ENCODE data around the gene OR4N2.
"Not testable (repeated sequence)": the region's sequence is repeated elsewhere in the genome, so short reads cannot be mapped to it uniquely, and the experiment has no call there.

The OR4N2 gene

DNA sequence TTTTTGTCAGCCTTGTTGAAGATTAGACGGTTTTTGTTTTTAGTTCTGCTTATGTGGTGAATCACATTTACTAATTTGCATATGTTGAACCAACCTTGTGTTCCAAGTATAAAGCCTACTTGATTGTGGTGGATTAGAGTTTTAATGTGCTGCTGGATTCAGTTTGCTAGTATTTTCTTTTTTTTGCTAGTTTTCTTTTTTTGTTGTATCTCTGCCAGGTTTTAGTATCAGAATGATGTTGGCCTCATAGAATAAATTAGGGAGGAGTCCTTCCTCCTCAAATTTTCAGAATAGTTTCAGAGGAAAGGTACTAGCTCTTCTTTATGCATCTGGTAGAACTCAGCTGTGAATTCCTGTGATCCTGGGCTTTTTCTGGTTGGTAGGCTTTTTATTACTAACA, at the start of gene OR4N2:
Gene OR4N2, plus strand, starts transcription at position 301 of the 400 bp plus-strand sequence. CDS start 23,679 bp downstream, outside the sequence.
- H3K4me3 ChIP-seq (ENCODE audit: low read length) = not testable (repeated sequence)

DNA sequence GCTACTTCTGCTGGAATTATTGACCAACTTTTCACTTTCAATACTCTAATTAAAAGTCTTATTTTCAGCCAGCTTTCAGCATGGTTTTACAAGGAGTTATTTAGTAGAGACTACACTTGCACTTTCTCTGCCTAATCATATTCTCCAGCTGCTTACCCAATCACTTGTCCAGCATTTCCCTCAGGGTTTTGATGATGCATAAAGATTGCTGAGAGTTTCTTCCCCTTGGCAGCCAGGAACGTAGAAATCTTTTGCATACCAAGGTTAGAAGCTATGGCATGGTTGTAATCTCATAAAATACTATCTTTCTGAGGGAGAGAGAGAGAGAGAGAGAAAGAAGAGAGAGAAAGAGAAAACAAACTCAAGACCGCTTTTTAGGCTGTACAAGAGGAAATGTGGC, 49.4 kb upstream of the OR4N2 start:
- no peak for TF ChIP-seq ZNF274 (IDR thresholded peaks at IDR 0.05; ENCODE audit: low read depth, low read length)
- no peak overlapping the region for H3K4me3 ChIP-seq (ENCODE audit: low read length)

DNA sequence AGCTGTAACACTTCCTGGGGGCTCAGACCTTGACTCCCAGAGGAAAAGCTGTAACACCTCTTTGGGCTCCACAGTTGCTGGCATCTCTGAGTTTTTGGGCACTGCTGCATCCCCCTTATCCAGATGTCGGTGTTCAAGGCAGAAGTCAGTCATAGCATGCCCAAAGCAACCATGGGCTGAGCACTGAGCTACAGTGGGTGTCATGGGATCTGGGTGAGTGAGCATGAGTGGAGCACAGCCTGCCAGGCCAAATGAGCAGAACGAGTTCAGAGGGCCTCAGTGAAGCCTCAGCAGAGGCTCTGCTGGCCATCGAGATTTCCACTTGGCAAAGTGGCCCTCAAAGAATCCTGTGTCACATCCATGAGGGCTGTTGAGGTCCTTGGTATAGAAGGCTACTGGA, 32.1 kb upstream of the OR4N2 start:
- H3K4me3 ChIP-seq (ENCODE audit: low read length) = not testable (repeated sequence)

- no peak for TF ChIP-seq ZNF274 (IDR thresholded peaks at IDR 0.05; ENCODE audit: low read depth, low read length)
- H3K4me3 ChIP-seq (ENCODE audit: low read length) = no peak overlapping the region
Observed at GRCh38 chr14:19771895-19772430, 31.6 kb upstream of the OR4N2 start.

GRCh38 chr14:19772454-19772853, 31.1 kb upstream of the OR4N2 start:
- H3K4me3 ChIP-seq (ENCODE audit: low read length) = not testable (repeated sequence)

DNA sequence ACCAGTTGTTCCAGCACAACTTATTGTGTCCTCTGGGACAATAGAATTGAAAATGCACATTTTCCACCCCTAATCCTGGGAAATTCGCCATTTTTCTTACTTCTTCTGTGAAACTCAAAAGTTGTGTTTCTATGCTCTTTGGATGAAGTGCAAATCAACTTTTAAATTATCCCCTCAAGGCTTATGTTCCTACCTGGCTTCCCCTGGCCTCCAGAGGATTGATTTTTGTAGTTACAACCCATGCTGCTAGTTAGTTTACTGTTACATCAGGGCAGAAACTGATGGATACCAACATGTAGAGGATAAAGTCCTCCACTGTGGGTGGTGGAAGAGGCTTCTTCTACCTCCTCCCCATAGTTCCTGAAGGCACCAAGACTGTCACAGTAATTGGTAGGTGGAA, 30.4 kb upstream of the OR4N2 start, which contains the start of gene OR4M1:
Gene OR4M1, plus strand, starts transcription at position 301 of the 400 bp plus-strand sequence. CDS start 6,819 bp downstream, outside the sequence.
- not testable (repeated sequence) for H3K4me3 ChIP-seq (ENCODE audit: low read length)

- no peak overlapping the region for H3K4me3 ChIP-seq (ENCODE audit: low read length)
- no peak for TF ChIP-seq ZNF274 (IDR thresholded peaks at IDR 0.05; ENCODE audit: low read depth, low read length)
Observed at GRCh38 chr14:19775587-19775986, 28.0 kb upstream of the OR4N2 start.

GRCh38 chr14:19785848-19786247, 17.7 kb upstream of the OR4N2 start:
- not testable (repeated sequence) for H3K4me3 ChIP-seq (ENCODE audit: low read length)

GRCh38 chr14:19787318-19787717, 16.3 kb upstream of the OR4N2 start:
- H3K4me3 ChIP-seq (ENCODE audit: low read length) = not testable (repeated sequence)

GRCh38 chr14:19788150-19788549, 15.4 kb upstream of the OR4N2 start:
- not testable (repeated sequence) for H3K4me3 ChIP-seq (ENCODE audit: low read length)

DNA sequence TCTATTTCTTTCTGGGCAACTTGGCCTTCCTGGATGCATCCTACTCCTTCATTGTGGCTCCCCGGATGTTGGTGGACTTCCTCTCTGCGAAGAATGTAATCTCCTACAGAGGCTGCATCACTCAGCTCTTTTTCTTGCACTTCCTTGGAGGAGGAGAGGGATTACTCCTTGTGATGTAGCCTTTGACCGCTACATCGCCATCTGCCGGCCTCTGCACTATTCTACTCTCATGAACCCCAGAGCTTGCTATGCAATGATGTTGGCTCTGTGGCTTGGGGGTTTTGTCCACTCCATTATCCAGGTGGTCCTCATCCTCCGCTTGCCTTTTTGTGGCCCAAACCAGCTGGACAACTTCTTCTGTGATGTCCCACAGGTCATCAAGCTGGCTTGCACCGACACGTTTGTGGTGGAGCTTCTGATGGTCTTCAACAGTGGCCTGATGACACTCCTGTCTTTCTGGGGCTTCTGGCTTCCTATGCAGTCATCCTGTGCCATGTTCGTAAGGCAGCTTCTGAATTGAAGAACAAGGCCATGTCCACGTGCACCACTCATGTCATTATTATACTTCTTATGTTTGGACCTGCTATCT, 7.0 kb upstream of the OR4N2 start:
- H3K4me3 ChIP-seq (ENCODE audit: low read length) = not testable (repeated sequence)

GRCh38 chr14:19799880-19800279, 3.7 kb upstream of the OR4N2 start:
- TF ChIP-seq ZNF274 (IDR thresholded peaks at IDR 0.05; ENCODE audit: low read depth, low read length) = no peak
- no peak overlapping the region for H3K4me3 ChIP-seq (ENCODE audit: low read length)

DNA sequence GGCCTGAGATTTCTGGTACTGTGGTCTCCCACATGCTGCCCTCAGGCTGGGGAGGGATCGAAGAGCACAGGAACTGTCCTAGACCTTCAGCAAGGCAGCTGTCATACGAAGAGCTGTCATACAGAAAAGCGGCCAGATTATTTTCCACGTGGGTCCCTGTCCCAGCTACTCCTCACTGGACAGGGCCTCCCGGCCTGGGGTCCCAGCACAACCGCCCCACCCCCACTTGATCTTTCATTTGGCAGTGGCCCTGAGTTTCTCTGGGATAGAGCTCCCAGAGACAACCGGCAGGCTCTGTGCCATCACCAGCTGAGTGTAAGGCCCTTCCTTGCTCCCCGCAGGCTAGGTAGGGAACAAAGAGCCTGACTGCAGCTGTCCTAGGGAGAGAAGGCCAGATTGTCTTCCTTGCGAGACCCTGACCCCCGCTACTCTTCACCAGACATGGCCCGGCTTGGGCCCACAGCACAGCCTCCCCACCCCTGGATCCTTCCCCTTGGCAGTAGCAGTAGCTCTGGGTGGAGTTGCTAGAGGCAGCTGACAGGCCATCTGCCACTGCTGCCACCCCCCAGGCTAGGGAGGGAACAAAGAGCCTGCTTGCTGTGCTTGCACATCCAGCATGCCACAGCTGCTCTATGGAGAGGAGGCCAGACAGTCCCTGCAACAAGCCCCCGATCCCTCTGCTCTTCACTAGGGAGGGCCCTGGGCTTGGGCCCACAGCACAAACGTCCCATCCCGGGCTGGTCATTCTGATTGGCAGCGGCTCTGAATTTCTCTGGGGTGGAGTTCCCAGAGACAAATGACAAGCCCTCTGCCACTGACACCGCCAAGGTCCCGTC, 3.1 kb upstream of the OR4N2 start:
- TF ChIP-seq ZNF274 (IDR thresholded peaks at IDR 0.05; ENCODE audit: low read depth, low read length) = no peak
- no peak overlapping the region for H3K4me3 ChIP-seq (ENCODE audit: low read length)

GRCh38 chr14:19801118-19801464, 2.5 kb upstream of the OR4N2 start:
- no peak for TF ChIP-seq ZNF274 (IDR thresholded peaks at IDR 0.05; ENCODE audit: low read depth, low read length)
- H3K4me3 ChIP-seq (ENCODE audit: low read length) = no peak overlapping the region

- H3K4me3 ChIP-seq (ENCODE audit: low read length) = not testable (repeated sequence)
Observed at GRCh38 chr14:19813171-19813920, 9.8 kb downstream of the OR4N2 start.

- not testable (repeated sequence) for H3K4me3 ChIP-seq (ENCODE audit: low read length)
Observed at GRCh38 chr14:19819879-19820278, 16.3 kb downstream of the OR4N2 start.

- not testable (repeated sequence) for H3K4me3 ChIP-seq (ENCODE audit: low read length)
Observed at GRCh38 chr14:19821016-19821415, 17.4 kb downstream of the OR4N2 start.

All from GM08714 (cell line).